Mucosa of descending colon (tissue), 3 donors: ENCODE measurements around the gene SCEL. TPM values are rescaled to one million over a fixed set of nuclear protein-coding genes. Genes with fewer than 3 reads are reported as not detected.
"Not testable (repeated sequence)": the region's sequence is repeated elsewhere in the genome, so short reads cannot be mapped to it uniquely, and the experiment has no call there.

ENCODE experiments used
- ATAC-seq: fragments of 200-7000 bp; cut with Tn5 transposase; one replicate; pipeline ENCODE4 v1.9.1; 2020; ENCODE audit warnings: mild to moderate bottlenecking, moderate library complexity
- DNase-seq, 3 donors: peaks; one replicate each; pipeline ENCODE4 v3.0.0-alpha.2; 2020
- H3K36me3 ChIP-seq: fragments of 200-600 bp; one replicate; pipeline ENCODE4 v1.8.0; 2021; ENCODE audit warnings: low read depth, mild to moderate bottlenecking
- H3K4me1 ChIP-seq: fragments of 200-600 bp; one replicate; pipeline ENCODE4 v1.8.0; 2021; ENCODE audit warnings: low read depth, mild to moderate bottlenecking
- H3K4me3 ChIP-seq: fragments of 200-600 bp; one replicate; pipeline ENCODE4 v1.8.0; 2021; ENCODE audit warnings: mild to moderate bottlenecking
- H3K9me3 ChIP-seq: fragments of 200-600 bp; one replicate; pipeline ENCODE4 v1.8.0; 2021; ENCODE audit warnings: mild to moderate bottlenecking
- intact Hi-C, 2 donors: fragments of 100-400 bp; cut with DNase I in 1 of 2; cut with micrococcal nuclease in 1 of 2; formaldehyde crosslinking; loops; one replicate each; pipeline versions ENCODE4 v1.11.0 to v1.11.1; 2022; cut with DNase I, micrococcal nuclease
- total RNA-seq, 3 donors: library from RNA; stranded (reverse); fragmentation: NEBNext Ultra II Directional in 2 of 3; extraction: Animal tissue kit (Norgen Biotek cat#: 25700) in 2 of 3; gene quantifications; one replicate each; pipeline versions ENCODE4 v1.2.1 to v1.2.4, GENCODE V29; 2021 to 2023
- TF ChIP-seq, protein P1 (sequence below): fragments of 200-600 bp; IDR thresholded peaks from one replicate; pipeline ENCODE4 v1.8.0; 2022; ENCODE audit warnings: antibody characterized with exemption, mild to moderate bottlenecking
- donor health status: DM: no; HTN: no; CAD: no; lungs with moderate emphysema.
- donor health status: DM: no; HTN: no; CAD: no.
- donor health status: DM: no; HTN: yes; CAD: no.

SCEL gene
- total RNA-seq, 3 donors from 2014 or later = 0.19 to 1.9 (median 1.4) TPM

DNA sequence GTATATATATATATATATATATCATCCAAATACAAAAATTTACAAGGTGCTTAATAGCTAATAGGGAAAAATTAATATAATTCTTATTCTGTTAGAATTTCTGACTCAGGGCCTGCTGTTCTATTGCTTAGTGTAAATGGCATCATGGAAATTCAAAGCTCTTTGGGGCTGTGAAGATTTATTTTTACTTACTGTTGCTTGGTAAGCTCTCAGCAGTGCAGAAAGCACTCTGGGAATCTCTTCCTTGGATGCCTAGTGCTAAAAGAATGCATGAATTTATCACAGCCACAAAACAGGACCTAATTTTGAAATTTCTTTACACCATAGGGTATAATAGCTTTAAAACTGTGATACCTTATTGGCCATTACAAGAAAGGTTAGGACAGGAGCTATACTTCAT lies 92.7 kb downstream of the SCEL start:
- Histone ChIP-seq H3K9me3 (no peaks in the 10 kb centered on the region), H3K4me1 (no peaks in the 10 kb centered on the region), H3K36me3 (no peaks in the 10 kb centered on the region), H3K4me3 (no peak overlapping the region)
- intact Hi-C loops = no loop called here
- ATAC-seq (no peak), DNase-seq (no peak)
- TF ChIP-seq, protein P1, sequence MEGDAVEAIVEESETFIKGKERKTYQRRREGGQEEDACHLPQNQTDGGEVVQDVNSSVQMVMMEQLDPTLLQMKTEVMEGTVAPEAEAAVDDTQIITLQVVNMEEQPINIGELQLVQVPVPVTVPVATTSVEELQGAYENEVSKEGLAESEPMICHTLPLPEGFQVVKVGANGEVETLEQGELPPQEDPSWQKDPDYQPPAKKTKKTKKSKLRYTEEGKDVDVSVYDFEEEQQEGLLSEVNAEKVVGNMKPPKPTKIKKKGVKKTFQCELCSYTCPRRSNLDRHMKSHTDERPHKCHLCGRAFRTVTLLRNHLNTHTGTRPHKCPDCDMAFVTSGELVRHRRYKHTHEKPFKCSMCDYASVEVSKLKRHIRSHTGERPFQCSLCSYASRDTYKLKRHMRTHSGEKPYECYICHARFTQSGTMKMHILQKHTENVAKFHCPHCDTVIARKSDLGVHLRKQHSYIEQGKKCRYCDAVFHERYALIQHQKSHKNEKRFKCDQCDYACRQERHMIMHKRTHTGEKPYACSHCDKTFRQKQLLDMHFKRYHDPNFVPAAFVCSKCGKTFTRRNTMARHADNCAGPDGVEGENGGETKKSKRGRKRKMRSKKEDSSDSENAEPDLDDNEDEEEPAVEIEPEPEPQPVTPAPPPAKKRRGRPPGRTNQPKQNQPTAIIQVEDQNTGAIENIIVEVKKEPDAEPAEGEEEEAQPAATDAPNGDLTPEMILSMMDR = no peak

DNA sequence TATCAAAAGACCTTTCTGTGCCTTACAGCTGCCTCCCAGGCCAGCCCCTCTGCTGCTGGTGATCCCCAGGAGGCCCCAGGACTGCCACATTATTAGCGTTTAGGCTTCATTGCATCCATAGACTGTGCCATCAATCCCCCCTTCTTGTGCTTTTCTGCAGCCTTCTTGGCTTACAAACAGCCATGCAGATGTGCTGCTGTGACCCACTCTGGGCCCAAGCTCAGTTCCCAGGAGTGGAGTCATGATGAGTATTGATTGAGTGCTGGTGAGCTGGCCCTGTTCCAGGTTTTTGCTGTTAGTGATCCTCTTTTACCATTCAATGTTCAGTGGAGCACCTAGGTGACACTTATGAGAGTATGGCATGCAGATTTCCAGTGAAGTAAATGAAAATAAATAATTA lies 102.1 kb downstream of the SCEL start:
- H3K36me3 ChIP-seq = no peaks in the 10 kb centered on the region
- no peak for DNase-seq
- no peak for ATAC-seq
- intact Hi-C loops = no loop called here
- no peak overlapping the region for H3K4me3 ChIP-seq
- H3K9me3 ChIP-seq = no peaks in the 10 kb centered on the region
- no peaks in the 10 kb centered on the region for H3K4me1 ChIP-seq
- TF ChIP-seq, protein P1 = no peak

DNA sequence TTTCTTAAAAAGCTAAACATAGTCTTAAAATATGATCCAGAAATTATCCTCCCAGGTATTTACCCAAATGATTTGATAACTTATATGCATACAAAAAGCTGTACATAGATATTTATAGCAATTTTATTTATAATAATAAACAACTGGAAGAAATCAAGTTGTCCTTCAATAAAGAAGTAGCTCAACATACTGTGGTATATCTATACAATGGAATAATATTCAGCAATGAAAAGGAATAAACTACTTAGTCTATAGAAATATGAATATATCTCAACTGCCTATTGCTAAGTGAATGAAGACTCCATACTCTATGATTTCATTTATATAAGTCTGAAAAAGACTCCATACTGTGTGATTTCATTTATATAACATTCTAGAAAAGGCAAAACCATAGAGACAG lies 114.9 kb downstream of the SCEL start:
- ATAC-seq (no peak), DNase-seq (no peak)
- intact Hi-C loops = no loop called here
- Histone ChIP-seq H3K36me3 (no peaks in the 10 kb centered on the region), H3K4me3 (no peak overlapping the region), H3K9me3 (no peaks in the 10 kb centered on the region), H3K4me1 (no peaks in the 10 kb centered on the region)
- TF ChIP-seq, protein P1 = no peak

DNA sequence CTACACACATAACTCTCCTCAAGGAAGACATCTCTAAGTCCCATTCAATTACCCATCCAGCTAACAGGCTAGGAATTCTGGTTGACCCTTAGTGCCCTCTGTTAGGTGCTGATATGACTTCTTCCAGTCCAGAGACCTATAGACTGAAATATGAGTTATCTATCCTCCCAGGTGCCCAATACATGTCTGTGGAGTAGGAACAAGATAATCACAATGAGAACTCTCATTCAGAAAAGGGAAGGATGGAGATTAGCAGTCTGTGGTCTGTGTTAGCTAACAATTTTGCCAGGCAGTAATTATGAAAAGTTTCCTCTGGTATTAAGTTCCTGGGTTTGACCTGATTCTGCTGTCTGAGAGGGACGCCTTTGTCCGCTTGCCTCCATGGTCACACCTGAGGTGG lies 117.8 kb downstream of the SCEL start:
- Histone ChIP-seq H3K9me3 (no peaks in the 10 kb centered on the region), H3K36me3 (no peaks in the 10 kb centered on the region), H3K4me3 (no peak overlapping the region), H3K4me1 (no peaks in the 10 kb centered on the region)
- TF ChIP-seq, protein P1 = no peak
- DNase-seq (no peak), ATAC-seq (no peak)
- intact Hi-C loops = no loop called here

DNA sequence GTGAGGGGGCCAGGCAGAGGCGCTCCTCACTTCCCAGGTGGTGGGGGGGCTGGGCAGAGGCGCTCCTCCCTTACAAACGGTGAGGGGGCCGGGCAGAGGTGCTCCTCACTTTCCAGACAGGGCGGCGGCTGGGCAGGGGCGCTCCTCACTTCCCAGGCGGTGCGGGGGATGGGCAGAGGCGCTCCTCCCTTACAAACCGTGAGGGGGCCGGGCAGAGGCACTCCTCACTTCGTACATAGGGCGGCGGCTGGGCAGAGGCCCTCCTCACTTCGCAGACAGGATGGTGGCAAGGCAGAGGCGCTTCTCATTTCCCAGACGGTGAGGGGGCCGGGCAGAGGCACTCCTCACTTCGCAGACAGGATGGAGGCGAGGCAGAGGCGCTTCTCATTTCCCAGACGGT lies 124.5 kb downstream of the SCEL start:
- DNase-seq, H3K4me1 ChIP-seq, H3K36me3 ChIP-seq, ATAC-seq, H3K9me3 ChIP-seq, intact Hi-C loops, H3K4me3 ChIP-seq: not testable (repeated sequence)

DNA sequence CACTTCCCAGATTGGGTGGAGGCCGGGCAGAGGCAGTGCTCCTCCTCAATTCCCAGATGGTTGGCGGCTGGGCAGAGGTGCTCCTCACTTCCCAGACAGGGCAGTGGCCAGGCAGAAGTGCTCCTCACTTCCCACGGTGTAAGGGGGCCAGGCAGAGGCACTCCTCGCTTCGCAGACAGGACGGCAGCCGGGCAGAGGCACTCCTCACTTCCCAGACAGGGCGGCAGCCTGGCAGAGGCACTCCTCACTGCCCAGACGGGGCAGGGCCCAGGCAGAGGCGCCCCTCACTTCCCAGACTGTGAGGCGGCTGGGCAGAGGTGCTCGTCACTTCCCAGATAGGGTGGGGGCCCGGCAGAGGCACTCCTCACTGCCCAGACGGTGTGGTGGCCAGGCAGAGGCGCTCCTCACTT lies 125.3 kb downstream of the SCEL start:
- no peaks in the 10 kb centered on the region for H3K36me3 ChIP-seq
- DNase-seq (peak in 1 of 3 donors; percentile 15), ATAC-seq (no peak)
- no peak overlapping the region for H3K4me3 ChIP-seq
- H3K4me1 ChIP-seq = no peaks in the 10 kb centered on the region
- TF ChIP-seq, protein P1 = no peak
- intact Hi-C loops = no loop called here
- H3K9me3 ChIP-seq = no peaks in the 10 kb centered on the region

DNA sequence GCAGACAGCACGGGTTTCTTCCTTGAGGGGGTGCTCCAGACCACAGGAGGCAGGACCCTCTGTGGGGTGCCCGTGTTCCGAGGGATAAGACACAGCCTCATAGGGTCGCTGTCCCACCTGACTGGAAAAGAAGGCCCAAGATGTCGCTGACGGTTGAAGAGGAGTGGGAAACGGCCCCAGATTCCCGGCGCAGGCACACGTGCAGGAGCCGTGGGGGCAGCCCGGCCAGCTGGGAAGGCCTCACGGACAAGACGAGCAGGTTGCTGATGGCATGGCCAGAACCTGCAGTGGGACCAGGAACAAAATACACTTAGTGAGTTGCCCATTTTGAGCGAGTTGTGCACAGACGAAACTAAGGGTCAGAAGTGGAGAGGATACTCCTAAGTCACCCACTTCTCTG lies 126.8 kb downstream of the SCEL start:
- ATAC-seq, H3K9me3 ChIP-seq, H3K4me3 ChIP-seq, DNase-seq, intact Hi-C loops, H3K4me1 ChIP-seq, H3K36me3 ChIP-seq: not testable (repeated sequence)

DNA sequence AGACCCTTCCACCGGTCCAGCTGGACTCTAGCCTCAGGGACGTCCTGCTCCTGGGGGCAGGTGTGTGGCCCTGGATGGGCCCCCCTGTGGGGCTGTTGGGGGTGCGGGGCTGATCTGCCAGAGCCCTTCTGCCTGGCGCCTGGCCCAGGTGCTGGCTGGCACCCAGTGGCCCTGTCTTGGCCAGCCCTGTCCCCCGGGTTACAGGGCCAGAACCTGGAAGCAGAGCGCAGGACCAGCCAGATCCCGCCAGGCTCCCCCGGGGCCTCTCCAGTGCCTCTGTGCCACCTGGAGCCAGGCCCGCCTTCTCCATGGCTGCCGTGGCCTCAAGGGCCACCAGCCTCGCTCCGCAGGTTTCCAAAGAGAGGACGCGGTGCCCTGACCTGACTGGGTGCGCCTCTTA lies 127.3 kb downstream of the SCEL start:
- H3K9me3 ChIP-seq, DNase-seq, intact Hi-C loops, H3K4me1 ChIP-seq, ATAC-seq, H3K4me3 ChIP-seq, H3K36me3 ChIP-seq: not testable (repeated sequence)
